OCI-LY7 (cell line): Measurements from ENCODE around the gene UBE2D1. TPM values are rescaled to one million over a fixed set of nuclear protein-coding genes. Genes with fewer than 3 reads are reported as not detected.

Source experiments
- BruUV-seq: library from RNA; stranded (reverse); fragments of 400-500 nt; replicated peaks from 2 replicates; lab custom pipeline; 2021; lab: Mats Ljungman, UMichigan
- CTCF ChIA-PET: fragments of 300-600 bp; sonication (Branson Sonifier 250); formaldehyde crosslinking; loops from one replicate; lab custom pipeline; 2022; ENCODE audit warnings: antibody characterized with exemption; ENCODE audit not compliant: unreplicated experiment; lab: Charles Lee
- POLR2A ChIA-PET: fragments of 300-600 bp; sonication (Branson Sonifier 250); formaldehyde crosslinking; loops from one replicate; lab custom pipeline; 2022; ENCODE audit warnings: antibody characterized with exemption; lab: Charles Lee
- DNase-seq: peaks from one replicate; pipeline ENCODE4 v3.0.0-alpha.2; 2015; ENCODE audit warnings: low spot score
- H2AFZ ChIP-seq: fragments of 200-600 bp; sonication (generic), shearing (Covaris generic); 2 replicates; pipeline ENCODE4 v1.6.1; 2014; ENCODE audit warnings: mild to moderate bottlenecking, antibody characterized with exemption, low read length, moderate library complexity
- H3K27ac ChIP-seq: fragments of 200-600 bp; sonication (generic); 2 replicates; pipeline ENCODE4 v1.5.1; 2014; ENCODE audit warnings: mixed run types, low read depth, mild to moderate bottlenecking, moderate library complexity, low read length, inconsistent platforms; ENCODE audit not compliant: poor library complexity, severe bottlenecking
- H3K36me3 ChIP-seq: fragments of 200-600 bp; sonication (generic); 2 replicates; pipeline ENCODE4 v1.6.1; 2014; ENCODE audit warnings: mild to moderate bottlenecking, antibody characterized with exemption, low read length, moderate library complexity, mixed read lengths; ENCODE audit not compliant: insufficient read depth
- H3K4me1 ChIP-seq: fragments of 200-600 bp; sonication (generic); 2 replicates; pipeline ENCODE4 v1.5.1; 2014; ENCODE audit warnings: mild to moderate bottlenecking, low read length; ENCODE audit not compliant: insufficient read depth, poor library complexity, severe bottlenecking
- H3K4me2 ChIP-seq: fragments of 200-600 bp; sonication (generic); 2 replicates; pipeline ENCODE4 v1.6.1; 2014; ENCODE audit warnings: mild to moderate bottlenecking, low read length
- H3K4me3 ChIP-seq: fragments of 200-600 bp; sonication (generic); 2 replicates; pipeline ENCODE4 v1.5.1; 2014; ENCODE audit warnings: mild to moderate bottlenecking, low read depth, low read length; ENCODE audit not compliant: poor library complexity, severe bottlenecking
- H3K79me2 ChIP-seq: fragments of 200-600 bp; sonication (generic); 2 replicates; pipeline ENCODE4 v1.6.1; 2016; ENCODE audit warnings: low read depth, mild to moderate bottlenecking, low read length, moderate library complexity, mixed read lengths; ENCODE audit not compliant: insufficient read depth
- H3K9me2 ChIP-seq: fragments of 200-600 bp; sonication (generic); 2 replicates; pipeline ENCODE4 v1.6.1; 2016; ENCODE audit warnings: mild to moderate bottlenecking, low read length, mixed read lengths; ENCODE audit not compliant: insufficient read depth
- H3K9me3 ChIP-seq: fragments of 200-600 bp; sonication (generic); 2 replicates; pipeline ENCODE4 v1.6.1; 2014; ENCODE audit warnings: mild to moderate bottlenecking, mixed run types, low read length, mixed read lengths
- H4K20me1 ChIP-seq: fragments of 200-600 bp; sonication (generic); 2 replicates; pipeline ENCODE4 v1.6.1; 2014; ENCODE audit warnings: mild to moderate bottlenecking, antibody characterized with exemption, low read length, moderate library complexity, mixed read lengths; ENCODE audit not compliant: insufficient read depth
- CTCF ChIP-seq: fragments of 200-600 bp; sonication (generic); conservative IDR thresholded peaks from 2 replicates; pipeline ENCODE4 v1.5.1; 2014; ENCODE audit warnings: mild to moderate bottlenecking, antibody characterized with exemption, low read length, moderate library complexity, mixed read lengths
- EZH2phosphoT487 ChIP-seq: fragments of 200-600 bp; sonication (generic); IDR thresholded peaks from 2 replicates; pipeline ENCODE4 v1.6.1; 2018; ENCODE audit warnings: low read depth, borderline replicate concordance, mild to moderate bottlenecking, mixed run types, antibody characterized with exemption, low read length, moderate library complexity, mixed read lengths
- intact Hi-C: fragments of 100-400 bp; cut with micrococcal nuclease; formaldehyde crosslinking; loops from one replicate; pipeline ENCODE4 v1.10.0; 2022; ENCODE audit not compliant: unreplicated experiment
- total RNA-seq, 2 experiments: library from RNA; depleted of rRNA in 1 of 2; stranded (reverse); fragments of >200 nt in 1 of 2; shearing (Covaris generic) in 1 of 2; gene quantifications; 2 replicates each; pipeline ENCODE4 v1.2.3, GENCODE V29; 2014 to 2022

UBE2D1 gene
- total RNA-seq, 2 experiments from 2014 or later: 6.8 to 10.0 TPM

- no peak for DNase-seq
- intact Hi-C loops: no loop called here
- H3K79me2 ChIP-seq: peaks cover 5% of the 10 kb centered on the region; the same call in 1 of the 2 replicates
Observed at GRCh38 chr10:58359541-58359940, 24.7 kb downstream of the UBE2D1 start.

GRCh38 chr10:58360412-58361004 lies 25.7 kb downstream of the UBE2D1 start:
- H3K4me3 ChIP-seq: no peak overlapping the region
- no peaks in the 10 kb centered on the region for H3K9me2 ChIP-seq
- no peak for TF ChIP-seq CTCF
- TF ChIP-seq EZH2phosphoT487: no peak
- no TSS peak for BruUV-seq
- H3K79me2 ChIP-seq: peaks cover 5% of the 10 kb centered on the region; the same call in 1 of the 2 replicates
- no peaks in the 10 kb centered on the region for H3K4me1 ChIP-seq
- no peaks in the 10 kb centered on the region for H3K9me3 ChIP-seq
- POLR2A ChIA-PET: interaction anchor here (0.6 to 2.3 kb wide), 5 partner anchors 10 to 29 kb away, joined by 3 to 11 read pairs (median 4); partner anchors contain the start of gene TFAM
- CTCF ChIA-PET: no interaction called here
- no peak overlapping the region for H3K4me2 ChIP-seq
- peaks cover 4% of the 10 kb centered on the region; the same call in 1 of the 2 replicates for H4K20me1 ChIP-seq
- no peak for DNase-seq
- H2AFZ ChIP-seq: no peak overlapping the region
- peaks cover 13% of the 10 kb centered on the region; the same call in 1 of the 2 replicates for H3K36me3 ChIP-seq
- intact Hi-C loops: no loop called here
- no peak overlapping the region for H3K27ac ChIP-seq

More at GRCh38 chr10:58359541-58359940, 24.7 kb downstream of the UBE2D1 start:
- H4K20me1 ChIP-seq: peaks cover 4% of the 10 kb centered on the region; the same call in 1 of the 2 replicates
- no peak overlapping the region for H3K27ac ChIP-seq
- BruUV-seq: no TSS peak
- ChIA-PET POLR2A (interaction anchor here (0.6 to 2.3 kb wide), 3 partner anchors 9 to 26 kb away, joined by 5 to 11 read pairs (median 6); partner anchors contain the start of gene TFAM), CTCF (no interaction called here)
- H3K36me3 ChIP-seq: peaks cover 13% of the 10 kb centered on the region; the same call in 1 of the 2 replicates
- no peak overlapping the region for H2AFZ ChIP-seq
- H3K9me2 ChIP-seq: no peaks in the 10 kb centered on the region
- H3K4me3 ChIP-seq: no peak overlapping the region
- no peaks in the 10 kb centered on the region for H3K4me1 ChIP-seq
- TF ChIP-seq EZH2phosphoT487: no peak
- TF ChIP-seq CTCF: no peak
- no peaks in the 10 kb centered on the region for H3K9me3 ChIP-seq
- no peak overlapping the region for H3K4me2 ChIP-seq

- Histone ChIP-seq H2AFZ (no peak overlapping the region), H3K27ac (no peak overlapping the region), H3K4me3 (no peak overlapping the region), H3K79me2 (no peaks in the 10 kb centered on the region; the same call in 1 of the 2 replicates), H3K9me2 (no peaks in the 10 kb centered on the region), H3K9me3 (no peaks in the 10 kb centered on the region), H3K4me1 (no peaks in the 10 kb centered on the region), H3K4me2 (no peak overlapping the region), H3K36me3 (peaks cover 13% of the 10 kb centered on the region; the same call in 1 of the 2 replicates), H4K20me1 (peaks cover 4% of the 10 kb centered on the region; the same call in 1 of the 2 replicates)
- no peak for DNase-seq
- POLR2A ChIA-PET: interaction anchor here (0.6 kb wide), 1 partner anchor 13 kb away, joined by 3 read pairs; no protein-coding TSS in a partner anchor
- CTCF ChIA-PET: no interaction called here
- no peak for TF ChIP-seq EZH2phosphoT487
- TF ChIP-seq CTCF: no peak
- intact Hi-C loops: no loop called here
- no TSS peak for BruUV-seq
Observed at GRCh38 chr10:58361353-58361752, 26.5 kb downstream of the UBE2D1 start.
